ENCODE results near the gene STAG1.

The STAG1 gene

DNA sequence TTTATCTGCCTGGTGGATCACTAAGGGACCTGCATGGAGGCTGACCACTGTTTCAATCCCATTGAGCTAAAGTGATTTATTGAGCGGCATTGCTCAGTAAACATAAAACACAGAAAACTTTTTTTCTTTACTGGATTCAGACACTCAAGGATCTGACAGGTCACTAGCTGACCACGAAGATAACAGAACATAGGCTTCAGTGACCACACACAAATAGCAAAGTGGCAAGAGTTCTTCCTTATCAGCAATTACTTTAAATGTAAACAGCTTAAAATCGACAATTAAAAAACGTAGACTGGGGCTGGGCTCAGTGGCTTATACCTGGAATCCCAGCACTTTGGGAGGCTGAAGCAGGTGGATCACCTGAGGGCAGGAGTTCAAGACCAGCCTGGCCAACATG, 48.7 kb downstream of the STAG1 start:
- Mint-ChIP-seq H3K9me3 (peaks cover 18% of the 10 kb centered on the region), H3K4me3 (no peak overlapping the region), H3K4me1 (peaks cover 29% of the 10 kb centered on the region), H3K27ac (no peak overlapping the region), H3K27me3 (no peaks in the 10 kb centered on the region), H3K36me3 (ENCODE audit: low read depth) (peaks cover 32% of the 10 kb centered on the region)
- ATAC-seq (no peak), DNase-seq (no peak)

DNA sequence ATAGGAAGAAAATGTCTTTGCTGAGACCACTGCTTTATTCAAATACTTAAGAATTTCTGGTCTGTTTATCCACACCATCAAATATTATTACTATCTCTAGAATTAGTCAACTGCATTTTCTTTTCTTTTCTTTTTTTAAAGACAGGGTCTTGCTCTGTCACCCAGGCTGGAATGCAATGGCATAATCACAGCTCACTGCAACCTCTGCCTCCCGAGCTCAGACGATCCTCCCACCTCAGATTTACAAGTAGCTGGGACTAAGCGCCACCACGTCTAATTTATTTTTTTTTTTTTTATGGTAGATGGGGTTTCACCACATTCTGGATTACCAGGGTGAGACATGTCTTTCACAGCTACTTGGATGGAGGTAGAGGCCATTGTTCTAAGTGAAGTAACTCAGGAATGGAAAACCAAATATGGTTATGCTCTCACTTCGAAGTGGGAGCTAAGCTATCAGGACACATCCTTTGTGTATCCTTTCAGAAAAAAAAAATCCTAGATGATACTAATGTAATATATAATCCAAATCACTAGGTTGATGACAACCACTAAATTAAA, 52.8 kb downstream of the STAG1 start:
- Mint-ChIP-seq H3K27ac (no peak overlapping the region), H3K27me3 (no peaks in the 10 kb centered on the region), H3K4me3 (no peak overlapping the region), H3K36me3 (ENCODE audit: low read depth) (peaks cover 62% of the 10 kb centered on the region), H3K9me3 (peaks cover 44% of the 10 kb centered on the region), H3K4me1 (peaks cover 39% of the 10 kb centered on the region)
- DNase-seq (no peak), ATAC-seq (no peak)

DNA sequence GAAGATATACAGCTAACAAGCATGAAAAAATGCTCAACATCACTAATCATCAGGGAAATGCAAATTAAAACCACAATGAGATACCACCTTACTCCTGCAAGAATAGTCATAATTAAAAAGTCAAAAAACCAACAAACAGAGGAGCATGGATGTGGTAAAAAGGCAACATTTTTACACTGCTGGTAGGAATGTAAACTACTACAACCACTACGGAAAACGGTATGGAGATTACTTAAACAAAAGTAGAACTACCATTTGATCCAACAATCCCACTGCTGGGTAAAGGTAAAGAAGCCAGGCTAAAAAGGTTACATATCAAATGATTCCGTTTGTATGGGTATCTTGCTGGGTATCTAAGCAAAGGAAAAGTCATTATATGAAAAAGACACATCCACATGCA, 53.8 kb downstream of the STAG1 start:
- peaks cover 67% of the 10 kb centered on the region for H3K36me3 Mint-ChIP-seq (ENCODE audit: low read depth)
- no peak overlapping the region for H3K4me3 Mint-ChIP-seq
- peak overlapping the region; percentile 59 for H3K27ac Mint-ChIP-seq
- DNase-seq, result no peak
- no peak for ATAC-seq
- H3K4me1 Mint-ChIP-seq, result peaks cover 42% of the 10 kb centered on the region
- no peaks in the 10 kb centered on the region for H3K27me3 Mint-ChIP-seq
- peaks cover 50% of the 10 kb centered on the region for H3K9me3 Mint-ChIP-seq

DNA sequence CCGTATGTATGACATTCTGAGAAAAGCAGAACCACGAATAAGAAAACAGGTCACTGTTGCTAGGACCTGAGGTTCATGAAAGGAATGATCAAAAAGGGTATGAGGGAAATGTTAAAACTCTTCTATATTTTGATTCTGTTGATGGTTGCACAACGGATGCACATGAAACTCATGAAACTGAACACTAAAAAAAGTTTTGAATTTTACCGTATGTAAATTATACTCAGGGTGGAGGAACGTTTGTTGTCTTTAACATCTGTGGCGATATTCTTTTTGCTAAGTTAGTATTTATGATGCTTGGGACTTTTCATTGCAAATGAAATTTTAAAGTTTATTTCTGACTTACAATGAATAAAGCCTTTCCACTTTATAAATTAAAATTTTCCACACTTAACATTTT, 55.4 kb downstream of the STAG1 start:
- ATAC-seq (no peak), DNase-seq (no peak)
- peaks cover 71% of the 10 kb centered on the region for H3K36me3 Mint-ChIP-seq (ENCODE audit: low read depth)
- H3K9me3 Mint-ChIP-seq, result peaks cover 59% of the 10 kb centered on the region
- H3K27me3 Mint-ChIP-seq, result no peaks in the 10 kb centered on the region
- no peak overlapping the region for H3K4me3 Mint-ChIP-seq
- H3K4me1 Mint-ChIP-seq, result peaks cover 40% of the 10 kb centered on the region
- H3K27ac Mint-ChIP-seq, result no peak overlapping the region

DNA sequence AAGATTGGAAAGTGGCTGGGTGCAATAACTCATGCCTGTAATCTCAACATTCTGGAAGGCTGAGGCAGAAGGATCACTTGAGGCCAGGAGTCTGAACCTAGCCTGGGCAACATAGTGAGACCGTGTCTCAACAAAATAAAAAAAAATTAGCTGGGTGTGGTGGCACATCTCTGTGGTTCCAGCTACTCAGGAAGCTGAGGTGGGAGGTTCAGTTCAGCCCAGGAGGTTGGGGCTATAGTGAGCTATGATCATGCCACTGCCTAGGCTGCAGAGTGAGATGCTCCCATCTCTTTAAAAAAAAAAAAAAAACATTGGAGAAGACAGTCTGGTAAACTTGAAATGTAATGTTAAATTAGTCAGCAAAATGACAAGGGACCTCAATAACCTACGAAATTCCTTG, 57.9 kb downstream of the STAG1 start:
- DNase-seq (no peak), ATAC-seq (peak; percentile 7)
- peaks cover 53% of the 10 kb centered on the region for H3K9me3 Mint-ChIP-seq
- H3K27ac Mint-ChIP-seq, result no peak overlapping the region
- peaks cover 61% of the 10 kb centered on the region for H3K36me3 Mint-ChIP-seq (ENCODE audit: low read depth)
- no peaks in the 10 kb centered on the region for H3K27me3 Mint-ChIP-seq
- peaks cover 50% of the 10 kb centered on the region for H3K4me1 Mint-ChIP-seq
- no peak overlapping the region for H3K4me3 Mint-ChIP-seq

DNA sequence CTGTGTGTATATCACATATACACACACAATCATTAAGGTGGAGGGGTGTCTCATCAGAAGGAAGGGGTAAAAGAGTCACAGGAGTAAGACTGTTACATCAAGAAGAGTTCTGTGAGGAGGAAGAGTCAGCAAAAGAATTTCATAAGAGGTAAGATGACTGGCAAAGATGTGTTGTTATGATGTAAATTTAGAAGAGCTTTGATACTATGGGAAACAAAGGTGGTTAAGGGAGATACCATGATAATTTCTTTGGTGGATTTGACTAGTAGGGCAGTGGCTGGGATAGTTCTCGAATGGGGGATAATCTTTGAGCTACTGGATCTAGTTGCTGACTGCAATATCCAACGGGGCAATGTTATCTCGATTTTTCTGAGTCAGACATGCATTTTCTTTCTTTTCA, 61.6 kb downstream of the STAG1 start:
- peaks cover 25% of the 10 kb centered on the region for H3K9me3 Mint-ChIP-seq
- DNase-seq (no peak), ATAC-seq (no peak)
- no peak overlapping the region for H3K4me3 Mint-ChIP-seq
- H3K27me3 Mint-ChIP-seq, result no peaks in the 10 kb centered on the region
- H3K27ac Mint-ChIP-seq, result peak overlapping the region; percentile 10
- peaks cover 42% of the 10 kb centered on the region for H3K36me3 Mint-ChIP-seq (ENCODE audit: low read depth)
- H3K4me1 Mint-ChIP-seq, result peaks cover 35% of the 10 kb centered on the region

DNA sequence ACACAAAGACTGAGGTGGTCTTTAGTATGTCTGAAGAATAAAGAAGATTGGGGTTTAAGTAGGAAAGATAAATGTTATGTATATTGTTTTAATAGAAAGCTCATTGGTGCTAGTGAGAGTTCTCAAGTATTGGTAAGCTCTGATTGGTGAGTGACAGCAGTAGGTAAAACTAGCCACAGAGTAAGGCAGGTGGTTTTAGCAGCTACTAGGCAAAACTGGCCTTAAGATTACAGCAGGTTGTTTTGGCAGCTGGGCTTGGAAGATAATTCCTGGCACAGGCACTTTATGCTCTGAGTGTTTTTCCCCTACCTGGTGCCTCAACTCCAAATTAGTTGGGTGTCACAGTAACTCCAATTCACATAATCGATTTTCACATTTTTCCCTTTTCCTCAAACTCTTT, 66.3 kb downstream of the STAG1 start:
- Mint-ChIP-seq H3K27ac (no peak overlapping the region), H3K9me3 (peaks cover 12% of the 10 kb centered on the region), H3K36me3 (ENCODE audit: low read depth) (peaks cover 32% of the 10 kb centered on the region), H3K27me3 (no peaks in the 10 kb centered on the region), H3K4me1 (peaks cover 33% of the 10 kb centered on the region), H3K4me3 (no peak overlapping the region)
- ATAC-seq, result no peak
- no peak for DNase-seq

DNA sequence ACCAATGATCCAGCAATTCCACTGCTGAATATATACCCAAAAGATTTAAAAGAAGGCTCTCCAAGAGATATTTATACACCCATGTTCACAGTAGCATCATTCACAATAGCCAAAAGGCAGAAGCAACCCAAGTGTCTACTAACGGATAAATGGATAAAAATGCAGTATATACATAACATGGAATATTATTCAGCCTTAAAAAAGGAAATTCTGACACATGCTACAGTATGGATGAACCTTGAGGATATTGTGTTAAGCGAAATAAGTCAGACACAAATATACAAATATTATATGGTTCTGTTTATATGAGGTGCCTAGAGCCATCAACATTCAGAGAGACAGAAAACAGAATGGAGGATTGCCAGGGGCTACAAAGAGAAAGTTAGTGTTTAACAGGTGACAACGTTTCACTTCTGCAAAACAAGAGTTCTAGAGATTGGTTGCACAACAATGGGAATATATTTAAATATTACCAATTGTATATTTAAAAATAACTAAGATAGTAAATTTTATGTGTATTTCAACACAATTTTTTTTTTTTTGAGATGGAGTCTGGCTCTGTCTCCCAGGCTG, 69.4 kb downstream of the STAG1 start:
- no peak for ATAC-seq
- H3K4me3 Mint-ChIP-seq, result no peak overlapping the region
- no peak for DNase-seq
- H3K27ac Mint-ChIP-seq, result no peak overlapping the region
- H3K4me1 Mint-ChIP-seq, result peaks cover 8% of the 10 kb centered on the region
- H3K27me3 Mint-ChIP-seq, result no peaks in the 10 kb centered on the region
- peaks cover 21% of the 10 kb centered on the region for H3K36me3 Mint-ChIP-seq (ENCODE audit: low read depth)
- H3K9me3 Mint-ChIP-seq, result peaks cover 8% of the 10 kb centered on the region

DNA sequence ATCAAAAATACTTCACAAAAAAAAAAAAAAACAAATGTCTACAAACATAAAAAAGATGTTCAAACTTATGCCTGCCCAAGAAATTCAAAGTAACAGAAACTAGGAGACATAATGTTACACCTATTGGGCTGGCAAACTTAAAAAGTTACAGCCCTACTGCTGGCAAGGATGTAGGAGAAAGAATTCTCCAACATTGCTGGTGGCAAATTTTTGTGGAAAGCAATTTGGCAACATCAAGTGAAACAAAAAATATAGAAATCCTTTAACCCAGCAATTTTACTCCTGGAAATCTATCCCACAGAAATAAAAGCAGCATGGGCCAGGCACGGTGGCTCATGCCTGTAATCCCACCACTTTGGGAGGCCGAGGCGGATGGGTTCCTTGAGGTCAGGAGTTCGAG, 73.2 kb downstream of the STAG1 start:
- peaks cover 26% of the 10 kb centered on the region for H3K4me1 Mint-ChIP-seq
- no peak for DNase-seq

DNA sequence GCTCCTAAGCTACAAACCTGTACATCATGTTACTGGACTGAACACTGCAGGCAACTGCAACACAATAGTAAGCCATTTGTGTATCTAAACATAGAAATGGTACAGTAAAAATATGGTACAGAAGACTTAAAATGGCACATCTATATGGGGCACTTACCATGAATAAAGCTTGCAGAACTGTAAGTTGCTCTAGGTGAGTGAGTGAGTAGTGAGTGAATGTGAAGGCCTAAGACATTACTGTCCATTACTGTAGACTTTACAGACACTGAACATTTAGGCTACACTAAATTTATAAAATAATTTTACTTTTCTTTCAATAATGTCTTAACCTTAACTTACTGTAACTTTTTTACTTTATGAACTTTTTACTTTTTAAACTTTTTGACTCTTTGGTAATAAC, 76.2 kb downstream of the STAG1 start:
- ATAC-seq (no peak), DNase-seq (no peak)
- no peak overlapping the region for H3K4me3 Mint-ChIP-seq
- H3K9me3 Mint-ChIP-seq, result no peaks in the 10 kb centered on the region
- H3K27me3 Mint-ChIP-seq, result no peaks in the 10 kb centered on the region
- H3K4me1 Mint-ChIP-seq, result peaks cover 39% of the 10 kb centered on the region
- peaks cover 11% of the 10 kb centered on the region for H3K36me3 Mint-ChIP-seq (ENCODE audit: low read depth)
- H3K27ac Mint-ChIP-seq, result no peak overlapping the region

More for the DNA sequence above, 73.2 kb downstream of the STAG1 start:
- no peak for ATAC-seq
- H3K36me3 Mint-ChIP-seq (ENCODE audit: low read depth), result peaks cover 15% of the 10 kb centered on the region
- H3K9me3 Mint-ChIP-seq, result peaks cover 5% of the 10 kb centered on the region
- H3K27me3 Mint-ChIP-seq, result no peaks in the 10 kb centered on the region
- no peak overlapping the region for H3K27ac Mint-ChIP-seq
- no peak overlapping the region for H3K4me3 Mint-ChIP-seq

DNA sequence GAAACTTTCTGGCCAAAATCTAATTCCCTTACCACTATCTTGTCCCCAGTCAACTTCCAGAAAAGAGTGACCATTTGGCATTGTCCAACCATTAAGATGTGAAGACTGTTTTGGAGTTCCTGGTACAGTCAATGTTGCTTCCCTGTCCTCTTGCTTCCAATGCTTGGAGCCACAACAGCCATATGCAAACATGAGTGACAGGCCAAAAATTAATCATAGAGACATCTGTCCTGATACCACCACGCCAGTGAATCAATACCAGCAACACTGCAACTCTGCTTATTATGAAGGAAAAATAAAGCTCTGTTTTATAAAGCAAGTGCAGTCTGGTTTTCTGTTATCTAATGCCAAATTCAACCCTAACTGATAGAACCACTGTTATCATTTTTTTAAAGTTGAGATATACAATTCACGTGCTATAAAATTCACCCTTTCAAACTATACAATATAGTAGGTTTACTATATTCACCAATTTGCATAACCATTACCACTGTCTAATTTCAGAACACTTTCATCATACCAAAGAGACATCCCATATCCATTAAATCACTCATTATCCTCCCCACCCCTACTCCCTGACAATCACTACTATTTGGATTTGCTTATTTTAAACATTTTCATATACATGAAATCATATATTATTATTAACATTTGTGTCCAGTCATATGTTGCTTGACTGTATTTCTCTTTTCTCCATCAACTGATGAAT, 76.9 kb downstream of the STAG1 start:
- Mint-ChIP-seq H3K27me3 (no peaks in the 10 kb centered on the region), H3K4me3 (no peak overlapping the region), H3K9me3 (no peaks in the 10 kb centered on the region), H3K27ac (no peak overlapping the region), H3K36me3 (ENCODE audit: low read depth) (peaks cover 12% of the 10 kb centered on the region), H3K4me1 (peaks cover 39% of the 10 kb centered on the region)
- ATAC-seq (no peak), DNase-seq (no peak)

DNA sequence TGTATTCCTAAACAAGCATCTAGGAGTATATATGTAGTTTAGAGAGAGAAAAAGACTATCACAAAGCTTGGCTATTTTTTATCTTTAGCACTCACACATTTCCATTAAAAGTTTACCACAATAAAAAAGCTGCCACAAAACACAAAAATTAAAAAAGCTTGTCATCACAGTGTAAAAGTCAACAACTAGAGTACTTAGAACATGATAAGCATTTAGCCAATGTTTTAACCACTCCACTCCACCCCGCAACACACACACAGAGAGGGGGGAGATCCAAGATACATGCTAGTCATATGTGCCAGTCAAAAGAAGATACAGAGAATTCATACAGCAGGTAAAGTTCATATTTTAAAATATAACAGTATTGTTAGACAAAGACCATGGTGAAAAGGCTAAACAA, 79.7 kb downstream of the STAG1 start:
- Mint-ChIP-seq H3K4me1 (peaks cover 39% of the 10 kb centered on the region), H3K4me3 (no peak overlapping the region), H3K27ac (no peak overlapping the region), H3K36me3 (ENCODE audit: low read depth) (peaks cover 21% of the 10 kb centered on the region), H3K27me3 (no peaks in the 10 kb centered on the region), H3K9me3 (no peaks in the 10 kb centered on the region)
- ATAC-seq (no peak), DNase-seq (no peak)

DNA sequence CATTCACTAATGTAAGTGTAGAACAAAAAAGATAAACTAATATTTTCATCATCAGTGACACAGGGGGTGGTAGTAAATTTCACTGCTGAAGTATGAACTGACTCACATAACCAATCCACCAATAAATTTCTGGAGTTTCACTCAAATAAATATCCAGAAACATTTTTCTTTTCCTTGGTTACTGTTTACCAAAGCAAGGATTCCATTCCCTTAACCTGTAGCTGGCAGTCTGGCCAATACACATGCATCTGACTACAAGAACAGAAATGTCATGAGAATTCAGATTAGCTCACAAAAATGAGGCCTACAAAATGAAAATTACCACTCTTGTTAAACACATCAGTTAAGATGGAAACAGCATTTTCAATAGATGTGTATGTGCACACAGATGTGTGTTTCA, 80.3 kb downstream of the STAG1 start:
- H3K4me1 Mint-ChIP-seq, result peaks cover 41% of the 10 kb centered on the region
- DNase-seq, result no peak
- H3K27ac Mint-ChIP-seq, result no peak overlapping the region

DNA sequence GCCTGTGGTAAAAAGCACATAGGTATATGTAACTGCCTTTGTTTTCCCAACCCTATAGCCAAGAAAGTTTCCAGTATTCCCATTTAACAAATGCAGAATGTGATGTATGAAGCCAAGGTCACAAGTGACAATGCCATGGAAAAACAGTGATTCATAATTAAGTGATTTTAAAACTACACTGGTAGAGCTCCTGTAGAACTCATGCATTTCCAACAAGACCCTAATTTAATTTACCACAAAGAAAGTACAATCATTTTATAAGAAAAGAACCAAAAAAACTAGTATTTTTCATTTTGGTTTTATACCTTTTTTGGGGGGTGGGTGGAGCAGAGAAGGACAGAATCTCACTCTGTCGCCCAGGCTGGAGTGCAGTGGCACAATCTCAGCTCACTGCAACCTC, 82.0 kb downstream of the STAG1 start:
- ATAC-seq (no peak), DNase-seq (no peak)
- Mint-ChIP-seq H3K9me3 (no peaks in the 10 kb centered on the region), H3K4me1 (peaks cover 36% of the 10 kb centered on the region), H3K4me3 (no peak overlapping the region), H3K27me3 (no peaks in the 10 kb centered on the region), H3K27ac (no peak overlapping the region), H3K36me3 (ENCODE audit: low read depth) (peaks cover 26% of the 10 kb centered on the region)

More for the DNA sequence above, 80.3 kb downstream of the STAG1 start:
- peaks cover 24% of the 10 kb centered on the region for H3K36me3 Mint-ChIP-seq (ENCODE audit: low read depth)
- H3K4me3 Mint-ChIP-seq, result no peak overlapping the region
- no peak for ATAC-seq
- no peaks in the 10 kb centered on the region for H3K27me3 Mint-ChIP-seq
- no peaks in the 10 kb centered on the region for H3K9me3 Mint-ChIP-seq

DNA sequence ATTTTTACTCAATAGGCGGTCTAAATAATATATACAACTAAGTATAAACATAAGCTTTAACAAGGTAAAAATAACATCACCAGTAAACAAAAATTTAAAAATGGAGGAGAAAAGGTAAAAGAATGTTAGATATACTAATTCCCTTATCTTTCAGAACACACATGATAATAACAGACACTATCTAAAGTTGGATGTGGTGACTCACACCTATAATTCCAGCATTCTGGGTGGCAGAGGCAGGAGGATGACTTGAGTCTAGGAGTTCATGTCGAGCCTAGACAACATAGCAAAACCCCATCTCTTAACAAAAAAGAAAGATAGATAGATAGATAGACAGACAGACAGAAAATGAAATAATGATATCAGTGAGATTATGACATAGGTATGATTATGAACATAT, 85.1 kb downstream of the STAG1 start:
- H3K27me3 Mint-ChIP-seq, result no peaks in the 10 kb centered on the region
- ATAC-seq (no peak), DNase-seq (no peak)
- H3K4me3 Mint-ChIP-seq, result no peak overlapping the region
- H3K9me3 Mint-ChIP-seq, result no peaks in the 10 kb centered on the region
- H3K36me3 Mint-ChIP-seq (ENCODE audit: low read depth), result peaks cover 23% of the 10 kb centered on the region
- peaks cover 20% of the 10 kb centered on the region for H3K4me1 Mint-ChIP-seq
- H3K27ac Mint-ChIP-seq, result no peak overlapping the region

Data from activated naive CD8-positive, alpha-beta T cell treated with anti-CD3 and anti-CD28 coated beads, Interleukin-2, amount 50 U/mL, for 24 hours (primary cell).